GM13977 (cell line): ENCODE measurements around the gene EXD3.

Experiments used
- DNase-seq: peaks from one replicate; pipeline ENCODE4 v3.0.0; 2012; ENCODE audit warnings: low spot score
- in situ Hi-C: fragments of 300-500 bp; cut with MboI; formaldehyde crosslinking; loops from one replicate; pipeline ENCODE4 v1.12.0; 2022; ENCODE audit warnings: low sequenced_read_pairs, low pct_unique_long_range_greater_than_20kb, mixed read lengths, inconsistent platforms; ENCODE audit not compliant: unreplicated experiment
- TF ChIP-seq, protein P1 (sequence below): IDR thresholded peaks from 2 replicates; pipeline ENCODE4 v1.5.1; 2012; ENCODE audit warnings: mild to moderate bottlenecking, control low read depth; ENCODE audit not compliant: insufficient read depth; ENCODE audit errors: extremely low read depth, missing control alignments

EXD3 gene

DNA sequence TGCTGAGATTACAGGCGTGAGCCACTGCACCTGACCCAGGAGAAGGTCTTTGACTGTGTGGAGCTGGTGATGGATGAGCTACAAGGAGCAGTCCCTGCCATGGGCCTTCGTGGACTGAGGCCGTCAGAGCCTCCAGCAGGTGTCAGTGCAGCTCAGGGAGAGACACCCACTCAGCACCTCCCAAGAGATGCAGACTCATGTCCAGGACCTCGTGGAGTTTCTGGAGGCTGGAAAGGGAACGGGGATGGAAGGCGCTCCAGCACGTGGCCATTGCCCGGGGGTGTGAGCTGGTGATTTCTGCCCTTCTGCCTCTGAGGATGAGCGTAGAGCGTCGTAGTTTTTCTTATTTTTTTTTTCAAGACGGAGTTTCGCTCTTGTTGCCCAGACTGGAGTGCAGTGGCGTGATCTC lies 136.0 kb downstream of the EXD3 start:
- TF ChIP-seq, protein P1, sequence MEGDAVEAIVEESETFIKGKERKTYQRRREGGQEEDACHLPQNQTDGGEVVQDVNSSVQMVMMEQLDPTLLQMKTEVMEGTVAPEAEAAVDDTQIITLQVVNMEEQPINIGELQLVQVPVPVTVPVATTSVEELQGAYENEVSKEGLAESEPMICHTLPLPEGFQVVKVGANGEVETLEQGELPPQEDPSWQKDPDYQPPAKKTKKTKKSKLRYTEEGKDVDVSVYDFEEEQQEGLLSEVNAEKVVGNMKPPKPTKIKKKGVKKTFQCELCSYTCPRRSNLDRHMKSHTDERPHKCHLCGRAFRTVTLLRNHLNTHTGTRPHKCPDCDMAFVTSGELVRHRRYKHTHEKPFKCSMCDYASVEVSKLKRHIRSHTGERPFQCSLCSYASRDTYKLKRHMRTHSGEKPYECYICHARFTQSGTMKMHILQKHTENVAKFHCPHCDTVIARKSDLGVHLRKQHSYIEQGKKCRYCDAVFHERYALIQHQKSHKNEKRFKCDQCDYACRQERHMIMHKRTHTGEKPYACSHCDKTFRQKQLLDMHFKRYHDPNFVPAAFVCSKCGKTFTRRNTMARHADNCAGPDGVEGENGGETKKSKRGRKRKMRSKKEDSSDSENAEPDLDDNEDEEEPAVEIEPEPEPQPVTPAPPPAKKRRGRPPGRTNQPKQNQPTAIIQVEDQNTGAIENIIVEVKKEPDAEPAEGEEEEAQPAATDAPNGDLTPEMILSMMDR = peak; percentile 55
- DNase-seq = peak; percentile 81
- in situ Hi-C loops = no loop called here

- TF ChIP-seq, protein P1 = no peak
- in situ Hi-C loops = no loop called here
- no peak for DNase-seq
Measured at GRCh38 chr9:137281345-137282116, 141.4 kb downstream of the EXD3 start.

- in situ Hi-C loops = no loop called here
- peak; percentile 73 for DNase-seq
- TF ChIP-seq, protein P1 = peak; percentile 62
Measured at GRCh38 chr9:137280474-137281344, 142.3 kb downstream of the EXD3 start.

DNA sequence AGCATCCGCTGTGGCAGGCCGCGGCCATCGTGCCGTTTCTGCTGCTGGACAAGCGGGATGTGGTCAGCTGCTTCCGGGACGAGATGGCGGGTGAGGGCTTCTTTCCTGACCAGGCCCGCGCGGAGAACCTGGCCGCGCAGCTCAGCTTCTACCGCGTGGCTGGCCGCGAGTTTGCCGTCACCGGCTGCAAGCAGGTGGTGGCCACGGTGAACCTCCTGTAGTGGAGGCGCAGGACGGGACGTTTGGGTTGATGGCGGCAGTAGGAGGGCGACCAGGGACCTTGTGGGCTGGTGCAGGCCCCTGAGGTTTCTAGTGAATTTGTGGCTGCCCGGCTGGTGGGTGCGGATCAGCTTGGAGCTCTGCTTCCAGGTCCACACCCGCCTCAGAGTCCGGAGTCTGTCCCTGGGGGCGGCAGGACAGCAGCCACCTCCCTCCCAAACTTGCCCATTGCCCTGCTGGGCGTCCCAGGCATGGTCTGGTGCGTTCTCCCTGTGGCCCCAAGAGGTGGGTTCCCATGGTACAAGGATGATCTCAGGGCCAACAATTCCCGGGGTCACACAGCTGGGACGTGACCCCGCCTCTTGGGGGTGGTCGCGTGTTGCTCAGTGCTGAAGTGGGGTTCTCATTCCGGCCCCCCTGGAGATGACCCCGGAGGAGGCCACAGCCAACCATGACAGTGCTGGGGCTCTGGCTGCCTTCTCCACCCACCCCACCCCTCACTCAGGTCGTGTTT lies 143.1 kb downstream of the EXD3 start:
- TF ChIP-seq, protein P1 = no peak
- DNase-seq = no peak
- in situ Hi-C loops = no loop called here

- in situ Hi-C loops = no loop called here
- no peak for DNase-seq
- TF ChIP-seq, protein P1 = no peak
Measured at GRCh38 chr9:137278721-137279711, 143.9 kb downstream of the EXD3 start.
